ENCODE data around the gene DKK1.

DKK1 gene

GRCh38 chr10:52276163-52276562, 37.9 kb upstream of the DKK1 start:
- Histone ChIP-seq H3K36me3 (peaks cover 8 to 16% (median 11%) of the 10 kb centered on the region in 3 donors), H3K9me3 (peaks cover 0 to 3% (median 0%) of the 10 kb centered on the region in 3 donors), H3K27ac (no peak overlapping the region), H3K4me1 (peaks cover 0 to 16% (median 0%) of the 10 kb centered on the region in 4 donors), H3K27me3 (no peaks in the 10 kb centered on the region), H3K4me3 (no peak overlapping the region)
- TF ChIP-seq CTCF (IDR thresholded peaks at IDR 0.05): no peak
- no peak for DNase-seq
- intact Hi-C loops (cut with DNase I; ENCODE audit: low total_unique reads): no loop called here

- intact Hi-C loops (cut with DNase I; ENCODE audit: low total_unique reads): no loop called here
Observed at GRCh38 chr10:52276986-52277385, 37.1 kb upstream of the DKK1 start.

GRCh38 chr10:52279546-52279945, 34.5 kb upstream of the DKK1 start:
- intact Hi-C loops (cut with DNase I; ENCODE audit: low total_unique reads): no loop called here
- Histone ChIP-seq H3K4me3 (no peak overlapping the region), H3K4me1 (peaks cover 0 to 17% (median 0%) of the 10 kb centered on the region in 4 donors), H3K9me3 (peaks cover 0 to 3% (median 0%) of the 10 kb centered on the region in 3 donors), H3K27me3 (no peaks in the 10 kb centered on the region), H3K36me3 (peaks cover 10 to 15% (median 12%) of the 10 kb centered on the region in 3 donors), H3K27ac (no peak overlapping the region)
- DNase-seq: no peak
- no peak for TF ChIP-seq CTCF (IDR thresholded peaks at IDR 0.05)

More at GRCh38 chr10:52276986-52277385, 37.1 kb upstream of the DKK1 start:
- Histone ChIP-seq H3K27ac (no peak overlapping the region), H3K4me3 (no peak overlapping the region), H3K9me3 (peaks cover 0 to 3% (median 0%) of the 10 kb centered on the region in 3 donors), H3K4me1 (peaks cover 0 to 17% (median 0%) of the 10 kb centered on the region in 4 donors), H3K36me3 (peaks cover 3 to 10% (median 8%) of the 10 kb centered on the region in 3 donors), H3K27me3 (no peaks in the 10 kb centered on the region)
- TF ChIP-seq CTCF (IDR thresholded peaks at IDR 0.05): no peak
- DNase-seq: no peak

- no peak for TF ChIP-seq CTCF (IDR thresholded peaks at IDR 0.05)
- intact Hi-C loops (cut with DNase I; ENCODE audit: low total_unique reads): no loop called here
- H3K4me1 ChIP-seq: peaks cover 0 to 17% (median 0%) of the 10 kb centered on the region in 4 donors
- no peak overlapping the region for H3K27ac ChIP-seq
- H3K36me3 ChIP-seq: peaks cover 12 to 19% (median 15%) of the 10 kb centered on the region in 3 donors
- no peaks in the 10 kb centered on the region for H3K27me3 ChIP-seq
- DNase-seq: no peak
- H3K4me3 ChIP-seq: no peak overlapping the region
- H3K9me3 ChIP-seq: peaks cover 0 to 3% (median 0%) of the 10 kb centered on the region in 3 donors
Observed at GRCh38 chr10:52280051-52280450, 34.0 kb upstream of the DKK1 start.

GRCh38 chr10:52283174-52283573, 30.9 kb upstream of the DKK1 start:
- intact Hi-C loops (cut with DNase I; ENCODE audit: low total_unique reads): no loop called here

More at GRCh38 chr10:52283174-52283573, 30.9 kb upstream of the DKK1 start:
- H3K4me1 ChIP-seq: peaks cover 0 to 17% (median 0%) of the 10 kb centered on the region in 4 donors
- no peaks in the 10 kb centered on the region for H3K9me3 ChIP-seq
- H3K36me3 ChIP-seq: peaks cover 11 to 28% (median 25%) of the 10 kb centered on the region in 3 donors
- DNase-seq: no peak
- no peak overlapping the region for H3K4me3 ChIP-seq
- no peak for TF ChIP-seq CTCF (IDR thresholded peaks at IDR 0.05)
- no peak overlapping the region for H3K27ac ChIP-seq
- H3K27me3 ChIP-seq: no peaks in the 10 kb centered on the region
